ENCODE measurements around the gene TBC1D5. TPM values are rescaled to one million over a fixed set of nuclear protein-coding genes. Genes with fewer than 3 reads are reported as not detected.

Gene TBC1D5
- total and polyA plus RNA-seq, 2 of the 8 experiments (the other 6 are each of a cell fraction or from before 2014, with no cell fraction given), result 11.0 to 22.9 TPM

- Histone ChIP-seq H2BK12ac (ENCODE audit: low read depth, low read length) (no peak overlapping the region), H3K36me3 (ENCODE audit: control insufficient read depth in 2 of 4, insufficient read depth in 4 of 4, low read length in 3 of 4) (no peaks in the 10 kb centered on the region), H3K9ac (replicated peaks in 1 of 4; ENCODE audit: extremely low read depth in 1 of 4, low read depth in 3 of 4, low read length in 3 of 4) (no peak overlapping the region), H2AK5ac (ENCODE audit: low read depth, low read length) (no peak overlapping the region), H3K4me2 (ENCODE audit: insufficient read depth in 1 of 2, low read depth in 2 of 2, low read length in 2 of 2) (no peak overlapping the region), H3K18ac (ENCODE audit: extremely low read depth, low read length) (no peak overlapping the region), H4K91ac (replicated peaks; ENCODE audit: insufficient read length, low read length) (no peak overlapping the region), H3K56ac (replicated peaks; ENCODE audit: insufficient read length, low read depth, low read length) (no peak overlapping the region), H2BK20ac (ENCODE audit: low read length) (no peak overlapping the region), H3K23me2 (ENCODE audit: low read depth, low read length) (peaks cover 3% of the 10 kb centered on the region), H3K4ac (replicated peaks; ENCODE audit: insufficient read length, low read depth, low read length) (no peak overlapping the region), H3K79me2 (ENCODE audit: control insufficient read depth in 1 of 2, insufficient read depth in 2 of 2, low read length in 2 of 2) (no peaks in the 10 kb centered on the region), H3K4me1 (replicated peaks in 1 of 4; ENCODE audit: control insufficient read depth in 3 of 4, insufficient read depth in 4 of 4, low read length in 3 of 4) (0 out of 7 replicates have a peak, but pooled peaks cover 0 to 2% (median 0%) of the 10 kb centered on the region in 4 experiments), H3K4me3 (ENCODE audit: extremely low read depth in 1 of 4, insufficient read depth in 2 of 4, low read depth in 3 of 4, low read length in 4 of 4) (no peak overlapping the region), H4K8ac (ENCODE audit: extremely low read depth, insufficient read depth, low read length) (no peak overlapping the region), H2BK120ac (replicated peaks; ENCODE audit: low read depth, low read length) (no peak overlapping the region), H2BK15ac (ENCODE audit: low read length) (no peak overlapping the region), H3K27me3 (replicated peaks in 1 of 4; ENCODE audit: control insufficient read depth in 3 of 4, extremely low read depth in 1 of 4, insufficient read depth in 3 of 4, low read length in 3 of 4) (no peaks in the 10 kb centered on the region), H3K14ac (ENCODE audit: insufficient read length) (no peak overlapping the region), H4K5ac (ENCODE audit: insufficient read length, low read depth, low read length) (no peak overlapping the region), H3K27ac (ENCODE audit: low read depth, low read length) (no peak overlapping the region), H2BK5ac (ENCODE audit: low read depth, low read length) (no peak overlapping the region), H2AFZ (ENCODE audit: low read length) (no peak overlapping the region), H3K23ac (ENCODE audit: insufficient read length) (no peak overlapping the region), H3K9me3 (ENCODE audit: insufficient read depth in 2 of 2, low read depth in 1 of 2, low read length in 1 of 2) (no peaks in the 10 kb centered on the region), H4K20me1 (replicated peaks in 1 of 2; ENCODE audit: control insufficient read depth in 1 of 2, insufficient read depth in 2 of 2, low read length in 2 of 2) (no peaks in the 10 kb centered on the region), H3K79me1 (ENCODE audit: low read depth, low read length) (no peaks in the 10 kb centered on the region)
- TF ChIP-seq CHD2 (IDR thresholded peaks at IDR 0.05; ENCODE audit: low read length), result no peak
- TF ChIP-seq CREB1 (IDR thresholded peaks at IDR 0.05), result no peak
- TF ChIP-seq SIN3A (conservative IDR thresholded peaks at IDR 0.05 in 1 of 2, IDR thresholded peaks at IDR 0.05 in 1 of 2; ENCODE audit: low read depth in 1 of 2, low read length in 2 of 2), result no peak
- TF ChIP-seq RBBP5 (IDR thresholded peaks at IDR 0.05; ENCODE audit: borderline replicate concordance, low read depth, low read length), result no peak
- DNase-seq (ENCODE audit: low read depth in 1 of 2, low spot score in 2 of 2), result no peak
- ChIA-PET POLR2A (ENCODE audit: partially characterized antibody) (no interaction called here), CTCF (ENCODE audit: partially characterized antibody) (interaction anchor here (0.7 to 3.0 kb wide), 3 partner anchors 79 to 147 kb away, joined by 3 to 11 read pairs (median 3); no protein-coding TSS in a partner anchor)
- no peak for FAIRE-seq
- 93% methylated on average over 6 of the region's 6 CpGs; no CpG with 5 or more reads in 1 of the 2 experiments for WGBS, 2 experiments (ENCODE audit: extremely low coverage in 1 of 2, insufficient coverage in 1 of 2, insufficient read length in 1 of 2, insufficient replicate concordance in 2 of 2, low coverage in 1 of 2, low lambda C conversion rate in 2 of 2, missing lambda C conversion rate in 1 of 2)
Observed at GRCh38 chr3:17747174-17747889, 4.9 kb upstream of the TBC1D5 start.
